Measurements from ENCODE around the gene GPR137.

DNA sequence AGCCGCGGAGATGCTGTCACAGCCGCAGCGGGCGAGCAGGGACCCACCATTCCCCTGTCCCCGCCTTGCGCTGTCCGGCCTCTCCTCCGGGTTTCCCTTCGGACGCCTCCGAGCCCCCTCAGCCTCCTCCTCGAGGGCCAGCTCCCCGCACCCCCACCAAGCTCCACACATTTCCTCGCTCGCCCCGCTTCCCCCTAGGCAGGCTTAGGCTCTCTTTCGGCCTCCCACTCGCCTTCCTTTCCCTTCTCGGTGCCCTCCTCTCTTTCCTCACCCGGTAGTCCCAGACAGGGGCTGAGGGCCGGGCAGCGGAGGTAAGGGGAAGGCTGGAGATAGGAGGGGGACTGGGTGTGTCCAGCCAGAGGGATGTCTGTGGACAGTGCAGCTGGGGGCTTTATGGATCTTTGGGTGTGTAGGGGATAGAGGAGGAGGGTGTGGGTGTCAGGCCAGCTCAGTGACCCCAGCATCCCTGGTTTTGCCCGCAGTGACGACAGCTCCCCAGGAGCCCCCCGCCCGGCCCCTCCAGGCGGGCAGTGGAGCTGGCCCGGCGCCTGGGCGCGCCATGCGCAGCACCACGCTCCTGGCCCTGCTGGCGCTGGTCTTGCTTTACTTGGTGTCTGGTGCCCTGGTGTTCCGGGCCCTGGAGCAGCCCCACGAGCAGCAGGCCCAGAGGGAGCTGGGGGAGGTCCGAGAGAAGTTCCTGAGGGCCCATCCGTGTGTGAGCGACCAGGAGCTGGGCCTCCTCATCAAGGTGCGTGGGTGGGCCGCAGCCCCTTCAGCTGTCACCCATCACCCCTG, 7.0 kb downstream of the GPR137 start:
- TF ChIP-seq, protein P1, sequence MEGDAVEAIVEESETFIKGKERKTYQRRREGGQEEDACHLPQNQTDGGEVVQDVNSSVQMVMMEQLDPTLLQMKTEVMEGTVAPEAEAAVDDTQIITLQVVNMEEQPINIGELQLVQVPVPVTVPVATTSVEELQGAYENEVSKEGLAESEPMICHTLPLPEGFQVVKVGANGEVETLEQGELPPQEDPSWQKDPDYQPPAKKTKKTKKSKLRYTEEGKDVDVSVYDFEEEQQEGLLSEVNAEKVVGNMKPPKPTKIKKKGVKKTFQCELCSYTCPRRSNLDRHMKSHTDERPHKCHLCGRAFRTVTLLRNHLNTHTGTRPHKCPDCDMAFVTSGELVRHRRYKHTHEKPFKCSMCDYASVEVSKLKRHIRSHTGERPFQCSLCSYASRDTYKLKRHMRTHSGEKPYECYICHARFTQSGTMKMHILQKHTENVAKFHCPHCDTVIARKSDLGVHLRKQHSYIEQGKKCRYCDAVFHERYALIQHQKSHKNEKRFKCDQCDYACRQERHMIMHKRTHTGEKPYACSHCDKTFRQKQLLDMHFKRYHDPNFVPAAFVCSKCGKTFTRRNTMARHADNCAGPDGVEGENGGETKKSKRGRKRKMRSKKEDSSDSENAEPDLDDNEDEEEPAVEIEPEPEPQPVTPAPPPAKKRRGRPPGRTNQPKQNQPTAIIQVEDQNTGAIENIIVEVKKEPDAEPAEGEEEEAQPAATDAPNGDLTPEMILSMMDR (IDR thresholded peaks at IDR 0.05; ENCODE audit: low read length) = no peak
- no peak for TF ChIP-seq EZH2 (IDR thresholded peaks at IDR 0.05; ENCODE audit: borderline replicate concordance, low read length)

Measured in OCI-LY1 (cell line).